Measurements from ENCODE around the gene MYRIP.

Gene MYRIP

DNA sequence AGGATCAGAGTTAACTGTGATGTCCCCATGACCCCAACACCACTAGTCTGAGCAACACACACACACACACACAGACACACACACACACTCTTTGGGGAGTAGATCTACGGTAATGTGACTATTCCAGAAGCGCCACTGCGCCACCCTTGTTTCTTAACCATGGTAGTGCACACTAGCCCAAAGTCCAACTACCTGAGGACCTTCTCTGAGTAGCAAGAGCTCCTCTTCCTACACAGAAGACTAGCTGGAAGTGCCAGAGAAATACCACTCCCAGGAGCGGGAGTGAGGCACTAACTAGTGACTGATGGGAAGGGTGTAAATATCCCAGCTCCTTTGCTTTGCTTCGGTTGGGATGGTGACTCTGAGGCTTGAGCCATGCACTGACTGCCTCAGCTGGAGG, 404.1 kb downstream of the MYRIP start:
- TF ChIP-seq, protein P1, sequence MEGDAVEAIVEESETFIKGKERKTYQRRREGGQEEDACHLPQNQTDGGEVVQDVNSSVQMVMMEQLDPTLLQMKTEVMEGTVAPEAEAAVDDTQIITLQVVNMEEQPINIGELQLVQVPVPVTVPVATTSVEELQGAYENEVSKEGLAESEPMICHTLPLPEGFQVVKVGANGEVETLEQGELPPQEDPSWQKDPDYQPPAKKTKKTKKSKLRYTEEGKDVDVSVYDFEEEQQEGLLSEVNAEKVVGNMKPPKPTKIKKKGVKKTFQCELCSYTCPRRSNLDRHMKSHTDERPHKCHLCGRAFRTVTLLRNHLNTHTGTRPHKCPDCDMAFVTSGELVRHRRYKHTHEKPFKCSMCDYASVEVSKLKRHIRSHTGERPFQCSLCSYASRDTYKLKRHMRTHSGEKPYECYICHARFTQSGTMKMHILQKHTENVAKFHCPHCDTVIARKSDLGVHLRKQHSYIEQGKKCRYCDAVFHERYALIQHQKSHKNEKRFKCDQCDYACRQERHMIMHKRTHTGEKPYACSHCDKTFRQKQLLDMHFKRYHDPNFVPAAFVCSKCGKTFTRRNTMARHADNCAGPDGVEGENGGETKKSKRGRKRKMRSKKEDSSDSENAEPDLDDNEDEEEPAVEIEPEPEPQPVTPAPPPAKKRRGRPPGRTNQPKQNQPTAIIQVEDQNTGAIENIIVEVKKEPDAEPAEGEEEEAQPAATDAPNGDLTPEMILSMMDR (IDR thresholded peaks at IDR 0.05) = no peak
- H3K36me3 Mint-ChIP-seq (ENCODE audit: low read depth) = no peaks in the 10 kb centered on the region
- peaks cover 2% of the 10 kb centered on the region for H3K27me3 Mint-ChIP-seq (ENCODE audit: low read depth, poor library complexity)
- H3K4me1 Mint-ChIP-seq = no peaks in the 10 kb centered on the region
- no peaks in the 10 kb centered on the region for H3K9me3 Mint-ChIP-seq
- no peak overlapping the region for H3K4me3 Mint-ChIP-seq
- DNase-seq = no peak
- no peak overlapping the region for H3K27ac Mint-ChIP-seq

DNA sequence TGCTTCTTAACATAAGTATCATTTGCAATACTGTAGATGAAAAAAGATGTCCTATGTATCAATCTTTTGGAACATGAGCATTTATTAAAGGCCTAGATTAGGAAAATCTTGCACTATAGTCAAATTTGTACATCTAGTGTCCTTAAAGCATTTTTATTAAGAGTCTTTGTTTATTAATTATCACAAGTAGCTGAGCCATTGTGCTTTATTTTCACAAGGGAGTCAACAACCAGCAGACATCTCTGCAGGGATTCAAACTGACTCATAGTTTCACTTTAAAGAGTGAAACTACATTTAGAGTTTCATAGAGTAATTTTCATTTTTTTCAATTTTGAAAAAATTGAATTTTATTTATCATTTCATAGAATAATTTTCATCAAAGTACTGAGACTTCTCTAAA, 405.6 kb downstream of the MYRIP start:
- H3K4me3 Mint-ChIP-seq = no peak overlapping the region
- H3K36me3 Mint-ChIP-seq (ENCODE audit: low read depth) = no peaks in the 10 kb centered on the region
- peaks cover 2% of the 10 kb centered on the region for H3K27me3 Mint-ChIP-seq (ENCODE audit: low read depth, poor library complexity)
- TF ChIP-seq, protein P1 (IDR thresholded peaks at IDR 0.05) = no peak
- no peaks in the 10 kb centered on the region for H3K4me1 Mint-ChIP-seq
- H3K9me3 Mint-ChIP-seq = no peaks in the 10 kb centered on the region
- H3K27ac Mint-ChIP-seq = no peak overlapping the region
- no peak for DNase-seq

DNA sequence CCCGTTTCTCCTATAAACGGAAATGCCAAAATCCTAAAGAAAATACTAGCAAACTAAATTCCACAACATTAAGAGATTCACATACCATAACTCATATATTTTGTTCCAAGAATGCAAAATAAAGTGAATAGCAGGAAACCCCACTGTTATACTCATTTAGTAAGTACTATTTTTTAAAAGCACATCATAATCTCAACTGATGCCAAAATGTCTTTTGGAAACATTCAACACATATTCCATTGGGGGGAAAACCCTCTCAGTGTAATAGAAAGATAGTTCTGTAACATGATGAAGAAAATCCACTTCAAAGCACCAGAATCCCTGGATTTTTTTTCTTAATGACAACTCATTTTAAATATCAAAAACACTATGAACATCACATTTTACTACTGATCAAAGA, 407.1 kb downstream of the MYRIP start:
- Mint-ChIP-seq H3K9me3 (peaks cover 7% of the 10 kb centered on the region), H3K27me3 (ENCODE audit: low read depth, poor library complexity) (peaks cover 2% of the 10 kb centered on the region)

DNA sequence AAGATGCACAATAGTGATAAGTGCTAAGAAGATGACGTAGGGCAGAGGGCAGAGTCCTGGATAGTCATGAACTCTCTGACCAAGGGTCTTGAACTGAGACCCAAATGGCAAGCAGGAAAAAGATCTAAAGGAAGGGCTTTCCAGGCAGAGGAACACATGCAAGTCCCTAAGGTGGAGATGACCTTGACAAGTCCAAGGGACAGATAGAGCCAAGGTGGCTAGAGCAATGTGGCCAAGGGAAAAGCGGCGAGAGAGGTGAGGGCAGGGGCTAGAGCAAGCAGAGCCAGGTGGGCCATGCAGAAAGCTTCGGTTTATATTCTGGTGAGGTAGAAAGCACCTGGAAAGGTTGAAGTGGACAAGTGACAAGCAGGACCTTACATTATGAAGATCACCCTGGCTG, 414.4 kb downstream of the MYRIP start:
- Mint-ChIP-seq H3K36me3 (ENCODE audit: low read depth) (no peaks in the 10 kb centered on the region), H3K9me3 (peaks cover 7% of the 10 kb centered on the region), H3K27me3 (ENCODE audit: low read depth, poor library complexity) (peaks cover 10% of the 10 kb centered on the region), H3K4me3 (no peak overlapping the region), H3K27ac (no peak overlapping the region), H3K4me1 (no peaks in the 10 kb centered on the region)
- DNase-seq = no peak
- TF ChIP-seq, protein P1 (IDR thresholded peaks at IDR 0.05) = no peak

More for the DNA sequence above, 407.1 kb downstream of the MYRIP start:
- DNase-seq = no peak
- H3K36me3 Mint-ChIP-seq (ENCODE audit: low read depth) = no peaks in the 10 kb centered on the region
- TF ChIP-seq, protein P1 (IDR thresholded peaks at IDR 0.05) = no peak
- H3K27ac Mint-ChIP-seq = no peak overlapping the region
- H3K4me3 Mint-ChIP-seq = no peak overlapping the region
- H3K4me1 Mint-ChIP-seq = no peaks in the 10 kb centered on the region

DNA sequence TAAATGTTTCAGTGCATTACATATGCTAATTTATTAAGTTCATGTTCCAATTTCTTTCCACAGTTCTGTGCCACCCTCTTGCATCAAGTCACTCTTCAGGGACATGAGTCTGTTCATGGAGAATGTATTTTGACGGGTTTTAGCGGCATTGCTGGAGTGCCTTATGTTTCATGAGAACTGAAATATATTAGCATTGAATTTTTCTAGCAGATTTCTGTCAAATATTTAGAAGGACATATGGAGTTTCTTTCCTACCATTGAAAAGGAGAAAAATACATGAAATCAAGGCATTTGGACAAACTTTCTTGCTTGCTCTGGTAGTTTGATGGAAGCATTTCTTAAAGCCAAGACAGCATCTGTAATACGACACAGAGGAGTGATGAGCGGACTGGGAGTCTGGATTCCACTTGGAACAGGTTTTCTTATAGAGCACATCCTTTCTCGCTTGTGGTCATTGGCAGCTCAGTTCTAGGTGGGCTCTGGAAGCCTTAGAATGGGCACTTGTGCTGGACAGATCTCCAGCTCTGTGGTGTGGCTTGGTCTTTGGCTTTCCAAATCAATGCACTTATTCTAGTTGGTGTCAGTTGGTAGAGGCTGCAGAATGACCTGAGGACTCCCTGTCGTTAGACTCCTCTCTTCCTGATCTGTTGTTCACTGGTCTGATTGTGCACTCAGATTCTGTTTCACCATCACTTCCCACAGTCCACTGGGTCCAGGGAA, 415.5 kb downstream of the MYRIP start:
- no peak for DNase-seq
- no peak overlapping the region for H3K4me3 Mint-ChIP-seq
- H3K27ac Mint-ChIP-seq = no peak overlapping the region
- no peaks in the 10 kb centered on the region for H3K4me1 Mint-ChIP-seq
- TF ChIP-seq, protein P1 (IDR thresholded peaks at IDR 0.05) = no peak
- H3K27me3 Mint-ChIP-seq (ENCODE audit: low read depth, poor library complexity) = peaks cover 10% of the 10 kb centered on the region
- no peaks in the 10 kb centered on the region for H3K36me3 Mint-ChIP-seq (ENCODE audit: low read depth)
- peaks cover 7% of the 10 kb centered on the region for H3K9me3 Mint-ChIP-seq

DNA sequence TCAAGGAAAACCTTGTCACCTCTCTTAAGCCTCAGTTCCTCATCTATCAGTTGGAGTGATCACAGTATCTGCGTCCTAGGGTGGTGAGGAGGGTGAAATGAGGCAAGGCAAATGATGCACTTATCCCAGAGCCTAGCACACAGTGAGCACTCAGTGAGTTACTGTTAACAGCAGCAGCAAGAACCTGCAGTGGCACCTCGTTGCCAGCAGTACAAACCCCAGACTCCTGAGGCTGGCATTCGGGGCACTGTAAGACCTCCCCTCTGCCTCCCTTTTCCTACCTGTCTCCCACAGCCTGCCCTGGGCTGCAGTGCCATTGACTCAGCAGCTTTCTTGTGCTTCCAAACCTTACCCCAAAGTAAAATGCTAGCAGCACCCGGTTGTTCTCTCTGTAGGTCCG, 417.2 kb downstream of the MYRIP start:
- Mint-ChIP-seq H3K9me3 (no peaks in the 10 kb centered on the region), H3K27me3 (ENCODE audit: low read depth, poor library complexity) (peaks cover 15% of the 10 kb centered on the region), H3K4me3 (no peak overlapping the region), H3K4me1 (no peaks in the 10 kb centered on the region), H3K27ac (no peak overlapping the region), H3K36me3 (ENCODE audit: low read depth) (no peaks in the 10 kb centered on the region)
- TF ChIP-seq, protein P1 (IDR thresholded peaks at IDR 0.05) = no peak
- DNase-seq = no peak

Measured in nephron progenitor cell (in vitro differentiated cells).